ENCODE data around the gene NGEF.

The NGEF gene

DNA sequence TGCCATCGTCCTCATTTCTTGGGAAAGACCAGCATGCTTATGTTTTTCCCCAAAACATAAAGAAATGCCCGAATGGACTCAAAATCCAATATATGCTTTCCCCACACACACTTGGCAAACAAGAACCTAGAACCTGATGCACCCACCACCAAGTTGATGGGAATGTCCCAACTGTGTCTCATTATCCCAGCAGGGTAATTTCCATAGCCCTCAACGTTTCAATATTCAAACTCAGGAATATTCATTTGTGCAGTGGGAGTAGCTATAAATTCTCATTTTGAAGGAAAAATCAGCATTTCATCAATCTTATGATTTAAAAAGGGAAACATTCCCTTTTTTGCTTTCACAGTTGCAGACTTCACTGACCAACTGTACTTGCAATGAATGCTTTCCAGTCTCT lies 92.3 kb downstream of the NGEF start:
- Histone ChIP-seq H3K9me2 (ENCODE audit: low read depth, low read length) (no peaks in the 10 kb centered on the region), H3K9ac (ENCODE audit: low read length) (no peak overlapping the region), H3K4me1 (ENCODE audit: insufficient read depth, low read length, severe bottlenecking) (no peaks in the 10 kb centered on the region), H3K4me2 (ENCODE audit: low read length) (no peak overlapping the region), H3K36me3 (ENCODE audit: insufficient read depth, low read length) (no peaks in the 10 kb centered on the region), H3K79me2 (ENCODE audit: insufficient read depth, low read length) (no peaks in the 10 kb centered on the region), H3K9me3 (ENCODE audit: low read length) (no peaks in the 10 kb centered on the region), H3K4me3 (ENCODE audit: low read depth, low read length, poor library complexity, severe bottlenecking) (no peak overlapping the region), H3F3A (ENCODE audit: insufficient read depth, low read length) (no peaks in the 10 kb centered on the region), H2AFZ (ENCODE audit: low read length) (no peak overlapping the region), H3K27me3 (ENCODE audit: insufficient read depth, low read length) (peaks cover 3% of the 10 kb centered on the region), H3K27ac (ENCODE audit: low read depth, low read length, poor library complexity, severe bottlenecking) (no peak overlapping the region), H4K20me1 (ENCODE audit: insufficient read depth, low read length) (no peaks in the 10 kb centered on the region)
- TF ChIP-seq CTCF (IDR thresholded peaks at IDR 0.05; ENCODE audit: low read length) (no peak), EZH2 (IDR thresholded peaks at IDR 0.05; ENCODE audit: borderline replicate concordance, low read length) (no peak)

- Histone ChIP-seq H3F3A (ENCODE audit: insufficient read depth, low read length) (no peaks in the 10 kb centered on the region), H3K36me3 (ENCODE audit: insufficient read depth, low read length) (no peaks in the 10 kb centered on the region), H2AFZ (ENCODE audit: low read length) (no peak overlapping the region), H3K9me3 (ENCODE audit: low read length) (no peaks in the 10 kb centered on the region), H3K79me2 (ENCODE audit: insufficient read depth, low read length) (no peaks in the 10 kb centered on the region), H3K4me1 (ENCODE audit: insufficient read depth, low read length, severe bottlenecking) (no peaks in the 10 kb centered on the region), H3K4me3 (ENCODE audit: low read depth, low read length, poor library complexity, severe bottlenecking) (no peak overlapping the region), H3K27me3 (ENCODE audit: insufficient read depth, low read length) (peaks cover 3% of the 10 kb centered on the region), H3K9me2 (ENCODE audit: low read depth, low read length) (no peaks in the 10 kb centered on the region), H3K9ac (ENCODE audit: low read length) (no peak overlapping the region), H3K27ac (ENCODE audit: low read depth, low read length, poor library complexity, severe bottlenecking) (no peak overlapping the region), H3K4me2 (ENCODE audit: low read length) (no peak overlapping the region), H4K20me1 (ENCODE audit: insufficient read depth, low read length) (no peaks in the 10 kb centered on the region)
- TF ChIP-seq EZH2 (IDR thresholded peaks at IDR 0.05; ENCODE audit: borderline replicate concordance, low read length) (no peak), CTCF (IDR thresholded peaks at IDR 0.05; ENCODE audit: low read length) (no peak)
Measured at GRCh38 chr2:232920055-232920454, 93.0 kb downstream of the NGEF start.

DNA sequence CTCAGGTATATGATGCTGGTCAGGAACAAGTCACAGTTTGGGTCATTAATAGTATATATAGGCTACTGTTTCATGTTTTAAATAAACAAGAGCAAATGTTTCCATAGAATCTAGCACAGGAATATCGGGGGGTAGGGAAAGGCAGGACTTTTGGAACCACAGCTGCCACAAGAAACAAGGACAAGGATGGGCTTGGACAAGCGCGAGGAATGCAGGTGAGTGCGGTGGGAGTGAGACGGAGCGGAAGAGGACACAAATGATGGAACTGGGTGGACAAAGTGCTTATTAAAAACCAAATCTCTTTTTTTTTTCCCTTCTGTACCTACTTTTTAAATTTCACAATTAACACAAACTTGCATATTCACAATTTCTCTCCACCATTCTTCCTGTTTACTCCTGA lies 93.9 kb downstream of the NGEF start:
- H3K4me3 ChIP-seq (ENCODE audit: low read depth, low read length, poor library complexity, severe bottlenecking): no peak overlapping the region
- H2AFZ ChIP-seq (ENCODE audit: low read length): no peak overlapping the region
- H3K4me1 ChIP-seq (ENCODE audit: insufficient read depth, low read length, severe bottlenecking): no peaks in the 10 kb centered on the region
- peaks cover 3% of the 10 kb centered on the region; the same call in 1 of the 2 replicates for H3K27me3 ChIP-seq (ENCODE audit: insufficient read depth, low read length)
- no peaks in the 10 kb centered on the region for H4K20me1 ChIP-seq (ENCODE audit: insufficient read depth, low read length)
- H3F3A ChIP-seq (ENCODE audit: insufficient read depth, low read length): no peaks in the 10 kb centered on the region
- no peak overlapping the region for H3K9ac ChIP-seq (ENCODE audit: low read length)
- no peaks in the 10 kb centered on the region for H3K36me3 ChIP-seq (ENCODE audit: insufficient read depth, low read length)
- no peaks in the 10 kb centered on the region for H3K79me2 ChIP-seq (ENCODE audit: insufficient read depth, low read length)
- no peaks in the 10 kb centered on the region for H3K9me3 ChIP-seq (ENCODE audit: low read length)
- H3K9me2 ChIP-seq (ENCODE audit: low read depth, low read length): no peaks in the 10 kb centered on the region
- no peak for TF ChIP-seq EZH2 (IDR thresholded peaks at IDR 0.05; ENCODE audit: borderline replicate concordance, low read length)
- TF ChIP-seq CTCF (IDR thresholded peaks at IDR 0.05; ENCODE audit: low read length): no peak
- H3K4me2 ChIP-seq (ENCODE audit: low read length): no peak overlapping the region
- H3K27ac ChIP-seq (ENCODE audit: low read depth, low read length, poor library complexity, severe bottlenecking): no peak overlapping the region

Data from OCI-LY1 (cell line).